Transverse colon (tissue), 4 donors: ENCODE measurements around the gene UBE2J2.

ENCODE experiments used
- POLR2A ChIP-seq: fragments of 450-650 bp; IDR thresholded peaks from one replicate; pipeline ENCODE4 v1.6.1; 2016; ENCODE audit warnings: antibody characterized with exemption, mild to moderate bottlenecking, moderate library complexity
- POLR2AphosphoS5 ChIP-seq, 3 donors: sonication (generic); formaldehyde crosslinking; IDR thresholded peaks; one replicate each; pipeline ENCODE4 v1.6.1; 2016; ENCODE audit warnings: antibody characterized with exemption in 3 of 3
- TF ChIP-seq, protein P1 (sequence below), 5 experiments: fragments of 200-600 bp in 3 of 5; fragments of 450-650 bp in 2 of 5; sonication (generic) in 3 of 5; IDR thresholded peaks; 1 replicate in 2 of 5; 2 replicates in 3 of 5; pipeline ENCODE4 v1.5.1; 2016 to 2017; ENCODE audit warnings: antibody characterized with exemption in 5 of 5, inconsistent platforms in 3 of 5, mild to moderate bottlenecking in 2 of 5, moderate library complexity in 1 of 5

DNA sequence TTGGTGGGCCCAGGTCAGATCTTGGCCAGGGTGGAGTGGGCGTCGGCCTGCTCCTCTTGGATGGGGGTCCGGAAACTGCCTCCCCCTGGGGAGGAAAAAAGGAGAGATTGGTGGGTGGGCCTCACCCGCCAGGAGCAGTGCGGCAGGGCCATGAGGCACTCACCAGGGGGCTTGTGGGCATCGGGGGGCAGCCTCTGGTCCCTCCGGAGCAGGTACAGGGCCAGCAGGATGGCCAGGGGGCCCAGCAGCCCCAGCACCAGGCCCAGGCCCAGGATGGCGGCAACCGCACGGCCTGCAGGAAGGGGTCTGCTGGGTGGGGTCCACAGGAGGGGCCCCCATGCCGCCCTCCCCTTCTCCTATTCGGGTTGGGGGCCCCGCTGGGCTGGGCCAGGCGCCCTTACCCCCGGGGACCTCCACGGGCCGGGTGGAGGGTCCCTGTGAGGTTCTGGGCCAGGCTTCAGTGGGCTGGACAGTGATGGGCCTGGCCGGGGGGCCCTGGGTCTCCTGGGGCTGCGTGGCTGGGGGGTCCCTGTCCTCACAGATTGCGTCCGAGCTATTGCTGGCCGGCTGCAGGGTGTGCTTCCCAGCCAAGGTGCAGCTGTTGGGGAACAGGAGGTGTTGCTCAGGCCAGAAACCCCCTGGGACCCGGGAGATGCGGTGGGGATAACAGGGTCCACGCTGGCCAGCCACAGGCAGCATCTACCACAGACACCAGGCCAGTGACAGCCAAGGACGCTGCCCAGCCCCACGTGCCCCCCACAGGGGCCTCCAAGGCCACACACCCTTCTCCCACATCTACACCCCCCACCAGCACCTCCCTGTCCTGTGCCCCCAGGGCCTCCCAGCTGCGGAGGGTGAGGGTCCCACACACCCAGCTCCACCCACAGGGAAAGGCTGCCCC lies 61.9 kb downstream of the UBE2J2 start:
- TF ChIP-seq, protein P1, sequence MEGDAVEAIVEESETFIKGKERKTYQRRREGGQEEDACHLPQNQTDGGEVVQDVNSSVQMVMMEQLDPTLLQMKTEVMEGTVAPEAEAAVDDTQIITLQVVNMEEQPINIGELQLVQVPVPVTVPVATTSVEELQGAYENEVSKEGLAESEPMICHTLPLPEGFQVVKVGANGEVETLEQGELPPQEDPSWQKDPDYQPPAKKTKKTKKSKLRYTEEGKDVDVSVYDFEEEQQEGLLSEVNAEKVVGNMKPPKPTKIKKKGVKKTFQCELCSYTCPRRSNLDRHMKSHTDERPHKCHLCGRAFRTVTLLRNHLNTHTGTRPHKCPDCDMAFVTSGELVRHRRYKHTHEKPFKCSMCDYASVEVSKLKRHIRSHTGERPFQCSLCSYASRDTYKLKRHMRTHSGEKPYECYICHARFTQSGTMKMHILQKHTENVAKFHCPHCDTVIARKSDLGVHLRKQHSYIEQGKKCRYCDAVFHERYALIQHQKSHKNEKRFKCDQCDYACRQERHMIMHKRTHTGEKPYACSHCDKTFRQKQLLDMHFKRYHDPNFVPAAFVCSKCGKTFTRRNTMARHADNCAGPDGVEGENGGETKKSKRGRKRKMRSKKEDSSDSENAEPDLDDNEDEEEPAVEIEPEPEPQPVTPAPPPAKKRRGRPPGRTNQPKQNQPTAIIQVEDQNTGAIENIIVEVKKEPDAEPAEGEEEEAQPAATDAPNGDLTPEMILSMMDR (IDR thresholded peaks at IDR 0.05) = no peak
- TF ChIP-seq POLR2A (no peak), POLR2AphosphoS5 (IDR thresholded peaks at IDR 0.05) (no peak)
